Fibroblast of villous mesenchyme (primary cell): Measurements from ENCODE around the gene FAM50A. TPM values are rescaled to one million over a fixed set of nuclear protein-coding genes. Genes with fewer than 3 reads are reported as not detected.

ENCODE experiments used
- DNase-seq: peaks from one replicate; pipeline ENCODE4 v3.0.0-alpha.2; 2010; ENCODE audit warnings: low read depth
- H3K4me3 ChIP-seq: 2 replicates; pipeline ENCODE4 v1.5.1; 2011; ENCODE audit warnings: low read depth, mild to moderate bottlenecking, low read length
- CTCF ChIP-seq: IDR thresholded peaks from 2 replicates; pipeline ENCODE4 v1.5.1; 2012; ENCODE audit warnings: low read depth, mild to moderate bottlenecking, low read length; ENCODE audit not compliant: insufficient read depth
- total RNA-seq: library from RNA; depleted of rRNA; stranded (reverse); fragments of >200 nt; gene quantifications from 2 replicates; pipeline ENCODE4 v1.2.3, GENCODE V29; 2012

Gene FAM50A
- total RNA-seq, 1 donor, result 44.9 TPM

DNA sequence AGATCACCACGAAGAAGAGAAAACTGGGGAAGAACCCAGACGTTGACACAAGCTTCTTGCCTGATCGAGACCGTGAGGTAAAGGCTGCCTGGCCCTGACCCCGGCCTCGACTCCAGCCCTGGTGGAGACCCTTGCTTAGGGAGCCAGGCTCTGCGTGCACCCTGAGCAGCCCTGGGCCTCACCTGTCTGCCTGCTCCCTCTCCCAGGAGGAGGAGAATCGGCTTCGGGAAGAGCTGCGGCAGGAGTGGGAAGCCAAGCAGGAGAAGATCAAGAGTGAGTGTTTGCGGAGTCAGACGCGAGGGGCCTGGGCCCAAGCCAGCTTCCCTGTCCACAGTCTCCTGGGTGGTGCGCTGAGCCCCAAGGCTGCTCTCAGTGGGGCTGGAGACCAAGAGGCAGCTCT is 4.5 kb downstream of the FAM50A start:
- H3K4me3 ChIP-seq, result no peak overlapping the region
- no peak for DNase-seq
- no peak for TF ChIP-seq CTCF

- no peak for TF ChIP-seq CTCF
- DNase-seq, result no peak
- no peak overlapping the region for H3K4me3 ChIP-seq
These were observed 5.7 kb downstream of the FAM50A start for GRCh38 chrX:154449618-154450017.

- H3K4me3 ChIP-seq, result no peak overlapping the region
- no peak for TF ChIP-seq CTCF
- no peak for DNase-seq
These were observed 6.4 kb downstream of the FAM50A start for GRCh38 chrX:154450312-154450711.

DNA sequence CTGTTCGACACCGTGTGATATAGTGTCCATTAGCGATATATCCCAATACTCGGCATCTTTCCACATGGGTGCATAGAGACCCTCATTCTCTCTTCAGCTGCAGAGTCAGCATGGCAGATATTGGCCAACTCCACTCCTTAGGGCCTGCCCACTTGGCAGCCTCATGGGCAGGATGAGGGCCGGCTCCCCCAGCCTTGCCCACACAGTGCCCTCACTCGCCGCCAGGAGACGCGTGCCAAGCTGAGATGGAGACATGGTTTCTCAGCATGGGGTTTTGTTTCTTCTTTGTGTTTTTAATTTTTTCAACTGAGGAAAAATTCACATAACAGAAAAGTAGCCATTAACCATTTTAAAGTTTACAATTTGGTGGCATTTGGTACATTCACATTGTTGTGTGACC is 8.9 kb downstream of the FAM50A start:
- no peak for TF ChIP-seq CTCF
- no peak for DNase-seq
- H3K4me3 ChIP-seq, result no peak overlapping the region

DNA sequence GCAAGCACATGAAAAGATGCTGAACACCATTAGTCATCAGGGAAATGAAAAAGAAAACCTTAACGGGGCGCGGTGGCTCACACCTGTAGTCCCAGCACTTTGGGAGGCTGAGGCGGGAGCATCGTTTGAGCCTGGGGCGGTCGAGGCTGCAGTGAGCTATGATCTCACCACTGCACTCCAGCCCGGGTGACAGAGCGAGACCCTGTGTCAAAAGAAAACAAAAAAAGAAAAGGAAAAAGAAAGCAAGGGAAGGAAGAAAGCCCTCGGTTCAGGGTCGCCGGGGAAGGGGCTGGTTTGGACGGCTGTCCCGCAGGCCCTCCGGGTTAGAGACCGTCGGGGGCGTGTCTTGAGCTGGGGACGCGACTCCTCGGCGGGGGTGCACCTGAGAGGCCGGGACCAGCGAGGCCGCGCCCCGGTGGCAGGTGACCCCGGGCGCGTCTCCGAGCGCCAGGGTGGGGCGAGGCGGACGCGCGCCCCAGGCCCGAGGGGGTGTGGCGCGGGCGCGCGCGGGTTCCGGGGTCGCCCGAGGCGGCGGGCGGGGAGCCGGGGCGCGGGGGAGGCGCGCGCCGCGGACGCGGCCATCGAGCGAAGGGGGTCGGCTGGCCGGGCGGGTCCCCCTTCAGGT is 13.7 kb downstream of the FAM50A start:
- DNase-seq, result no peak
- H3K4me3 ChIP-seq, result peak overlapping the region; percentile 54
- TF ChIP-seq CTCF, result no peak

- no peak for TF ChIP-seq CTCF
- H3K4me3 ChIP-seq, result peak within 1 kb of the TSS; percentile 75
- peak; percentile 40 for DNase-seq
These were observed 14.4 kb downstream of the FAM50A start, which contains the start of gene PLXNA3 for GRCh38 chrX:154458116-154458953. Gene PLXNA3 (plus strand): TSS chrX:154458281. CDS start chrX:154460184, 1,903 bp downstream.
